Loucy (cell line): ENCODE measurements around the gene MARK1.

Experiments used
- CTCF ChIP-seq: fragments of 200-600 bp; sonication (generic); conservative IDR thresholded peaks from 2 replicates; pipeline ENCODE4 v1.5.1; 2014; ENCODE audit warnings: mild to moderate bottlenecking, antibody characterized with exemption, low read length
- EZH2phosphoT487 ChIP-seq: fragments of 200-600 bp; IDR thresholded peaks from 2 replicates; pipeline ENCODE4 v1.6.1; 2018; ENCODE audit warnings: antibody characterized with exemption, mild to moderate bottlenecking, moderate library complexity, borderline replicate concordance

- TF ChIP-seq CTCF (no peak), EZH2phosphoT487 (no peak)
These were observed 179.2 kb downstream of the MARK1 start for GRCh38 chr1:220707160-220707559.
